Psoas muscle (tissue), 8 donors: Measurements from ENCODE around the gene CLEC7A. TPM values are rescaled to one million over a fixed set of nuclear protein-coding genes. Genes with fewer than 3 reads are reported as not detected.

Experiments used
- ATAC-seq, 4 donors: fragments of 200-7000 bp; cut with Tn5 transposase; one replicate each; pipeline ENCODE4 v1.9.1; 2020; ENCODE audit warnings: moderate library complexity in 3 of 4, mild to moderate bottlenecking in 2 of 4
- DNase-seq, 2 donors: peaks; one replicate each; pipeline ENCODE4 v3.0.0-alpha.2; 2020
- H3K27ac ChIP-seq: fragments of 200-600 bp; one replicate; pipeline ENCODE4 v1.8.0; 2022
- H3K27me3 ChIP-seq, 3 donors: fragments of 200-600 bp in 1 of 3; one replicate each; pipeline versions ENCODE4 v1.6.1 to v1.8.0; 2013 to 2022; ENCODE audit warnings: low read length in 2 of 3, mild to moderate bottlenecking in 2 of 3, moderate library complexity in 1 of 3; ENCODE audit not compliant: insufficient read depth in 3 of 3
- H3K36me3 ChIP-seq, 2 donors: fragments of 200-600 bp in 1 of 2; one replicate each; pipeline versions ENCODE4 v1.6.1 to v1.8.0; 2013 to 2022; ENCODE audit warnings: low read depth in 1 of 2, mild to moderate bottlenecking in 1 of 2, moderate library complexity in 1 of 2; ENCODE audit not compliant: insufficient read depth in 1 of 2
- H3K4me1 ChIP-seq: fragments of 200-600 bp; one replicate; pipeline ENCODE4 v1.8.0; 2022
- H3K4me3 ChIP-seq: fragments of 200-600 bp; one replicate; pipeline ENCODE4 v1.8.0; 2022; ENCODE audit warnings: mild to moderate bottlenecking
- H3K9me3 ChIP-seq: fragments of 200-600 bp; one replicate; pipeline ENCODE4 v1.8.0; 2022
- CTCF ChIP-seq: fragments of 200-600 bp; IDR thresholded peaks from one replicate; pipeline ENCODE4 v1.8.0; 2022; ENCODE audit warnings: antibody characterized with exemption
- WGBS, 3 donors: extraction: QIAGEN DNeasy Blood & Tissue Kit; methylation state at CpG; one replicate each; pipeline versions ENCODE4 v1.1.6 to v1.1.7; 2013; 5-methylcytosine and 5-hydroxymethylcytosine counted together
- intact Hi-C, 2 donors: fragments of 100-400 bp; cut with DNase I; formaldehyde crosslinking; loops; one replicate each; pipeline versions ENCODE4 v1.11.0 to v1.14.2; 2022
- polyA plus RNA-seq, 3 donors: library from polyadenylated mRNA; stranded (reverse); fragments of 200-250 nt; gene quantifications; one replicate each; pipeline ENCODE4 v1.2.3, GENCODE V29; 2013
- total RNA-seq, 4 donors: library from RNA; stranded (reverse); fragmentation: NEBNext Ultra II Directional in 2 of 4; extraction: Animal tissue kit (Norgen Biotek cat#: 25700) in 2 of 4; gene quantifications; one replicate each; pipeline versions ENCODE4 v1.2.1 to v1.2.4, GENCODE V29; 2021 to 2023
- donor health status: healthy with polysubstance abuse.
- donor health status: DM: no; HTN: no; CAD: no; lungs with moderate emphysema.
- donor health status: Bipolar disorder and iron deficiency.
- donor health status: healthy.
- donor health status: DM: yes; HTN: yes; CAD: no.
- donor health status: DM: no; HTN: no; CAD: no.
- donor health status: DM: no; HTN: no; CAD: no.
- donor health status: DM: yes; HTN: yes; CAD: no.

CLEC7A gene
- total and polyA plus RNA-seq, 7 donors: 0.27 to 3.0 (median 1.1) TPM

- no peaks in the 10 kb centered on the region for H3K27me3 ChIP-seq
- 70 to 75% (median 73%) methylated on average over 5 of the region's 5 CpGs for WGBS, 3 donors
- H3K9me3 ChIP-seq: no peaks in the 10 kb centered on the region
- H3K36me3 ChIP-seq: no peaks in the 10 kb centered on the region
- no peak for DNase-seq
- ATAC-seq: peak in 1 of 4 donors; percentile 8
- no peak for TF ChIP-seq CTCF
- no peak overlapping the region for H3K27ac ChIP-seq
- H3K4me1 ChIP-seq: no peaks in the 10 kb centered on the region
- intact Hi-C loops: no loop called here
- H3K4me3 ChIP-seq: no peak overlapping the region
Observed at GRCh38 chr12:10128687-10129086, 1.3 kb downstream of the CLEC7A start.

GRCh38 chr12:10126413-10126812 lies 3.6 kb downstream of the CLEC7A start:
- no peak overlapping the region for H3K27ac ChIP-seq
- DNase-seq (no peak), ATAC-seq (no peak)
- H3K9me3 ChIP-seq: no peaks in the 10 kb centered on the region
- intact Hi-C loops: no loop called here
- no peak for TF ChIP-seq CTCF
- 30 to 72% (median 69%) methylated on average over 1 of the region's 1 CpG for WGBS, 3 donors
- no peaks in the 10 kb centered on the region for H3K36me3 ChIP-seq
- H3K4me3 ChIP-seq: no peak overlapping the region
- no peaks in the 10 kb centered on the region for H3K4me1 ChIP-seq
- no peaks in the 10 kb centered on the region for H3K27me3 ChIP-seq

GRCh38 chr12:10122689-10123088 lies 7.3 kb downstream of the CLEC7A start:
- DNase-seq (no peak), ATAC-seq (no peak)
- Histone ChIP-seq H3K27ac (no peak overlapping the region), H3K9me3 (no peaks in the 10 kb centered on the region), H3K36me3 (no peaks in the 10 kb centered on the region), H3K27me3 (no peaks in the 10 kb centered on the region), H3K4me3 (no peak overlapping the region), H3K4me1 (no peaks in the 10 kb centered on the region)
- 84 to 89% (median 85%) methylated on average over 4 of the region's 4 CpGs for WGBS, 3 donors
- no peak for TF ChIP-seq CTCF
- intact Hi-C loops: no loop called here

GRCh38 chr12:10121278-10121677 lies 8.7 kb downstream of the CLEC7A start:
- Histone ChIP-seq H3K4me1 (no peaks in the 10 kb centered on the region), H3K9me3 (no peaks in the 10 kb centered on the region), H3K36me3 (no peaks in the 10 kb centered on the region), H3K27me3 (no peaks in the 10 kb centered on the region), H3K27ac (no peak overlapping the region), H3K4me3 (no peak overlapping the region)
- 76 to 81% (median 80%) methylated on average over 7 of the region's 7 CpGs for WGBS, 3 donors
- no peak for ATAC-seq
- TF ChIP-seq CTCF: no peak
- intact Hi-C loops: no loop called here
- no peak for DNase-seq

- Histone ChIP-seq H3K4me1 (no peaks in the 10 kb centered on the region), H3K27ac (no peak overlapping the region), H3K36me3 (no peaks in the 10 kb centered on the region), H3K9me3 (no peaks in the 10 kb centered on the region), H3K27me3 (no peaks in the 10 kb centered on the region), H3K4me3 (no peak overlapping the region)
- DNase-seq (no peak), ATAC-seq (no peak)
- no peak for TF ChIP-seq CTCF
- WGBS, 3 donors: 82 to 85% (median 85%) methylated on average over 3 of the region's 3 CpGs
- intact Hi-C loops: no loop called here
Observed at GRCh38 chr12:10119066-10119465, 10.9 kb downstream of the CLEC7A start.
